Activated CD4-positive, CD25-positive, alpha-beta regulatory T cell treated with anti-CD3 and anti-CD28 coated beads, Interleukin-2, amount 50 U/mL, for 72 hours (primary cell): Measurements from ENCODE around the gene FARP1.
"Not testable (repeated sequence)": the region's sequence is repeated elsewhere in the genome, so short reads cannot be mapped to it uniquely, and the experiment has no call there.

ENCODE experiments used
- DNase-seq: peaks from one replicate; pipeline ENCODE4 v3.0.0; 2021

The FARP1 gene

GRCh38 chr13:98263841-98264240 lies 120.9 kb downstream of the FARP1 start:
- no peak for DNase-seq

- DNase-seq: no peak
Observed at GRCh38 chr13:98264877-98265276, 122.0 kb downstream of the FARP1 start.

GRCh38 chr13:98265692-98266551 lies 123.0 kb downstream of the FARP1 start:
- DNase-seq: no peak

- DNase-seq: no peak
Observed at GRCh38 chr13:98267080-98267912, 124.4 kb downstream of the FARP1 start.

GRCh38 chr13:98269386-98269785 lies 126.5 kb downstream of the FARP1 start:
- DNase-seq: no peak

GRCh38 chr13:98270819-98271218 lies 127.9 kb downstream of the FARP1 start:
- DNase-seq: no peak

- DNase-seq: not testable (repeated sequence)
Observed at GRCh38 chr13:98271646-98272045, 128.8 kb downstream of the FARP1 start.

GRCh38 chr13:98272549-98272948 lies 129.7 kb downstream of the FARP1 start:
- no peak for DNase-seq

- DNase-seq: no peak
Observed at GRCh38 chr13:98273067-98273823, 130.4 kb downstream of the FARP1 start.

GRCh38 chr13:98273824-98274742 lies 131.2 kb downstream of the FARP1 start:
- DNase-seq: no peak

GRCh38 chr13:98274921-98275487 lies 132.1 kb downstream of the FARP1 start:
- no peak for DNase-seq

- DNase-seq: no peak
Observed at GRCh38 chr13:98275681-98276171, 132.8 kb downstream of the FARP1 start.

- DNase-seq: no peak
Observed at GRCh38 chr13:98276486-98276885, 133.6 kb downstream of the FARP1 start.

GRCh38 chr13:98278068-98278724 lies 135.3 kb downstream of the FARP1 start:
- no peak for DNase-seq

GRCh38 chr13:98279473-98280175 lies 136.7 kb downstream of the FARP1 start:
- DNase-seq: no peak

GRCh38 chr13:98280176-98280510 lies 137.2 kb downstream of the FARP1 start:
- DNase-seq: no peak

GRCh38 chr13:98284679-98285078 lies 141.8 kb downstream of the FARP1 start:
- DNase-seq: no peak

GRCh38 chr13:98285317-98285716 lies 142.4 kb downstream of the FARP1 start:
- no peak for DNase-seq

- no peak for DNase-seq
Observed at GRCh38 chr13:98285852-98286594, 143.1 kb downstream of the FARP1 start.

GRCh38 chr13:98286799-98287198 lies 143.9 kb downstream of the FARP1 start:
- DNase-seq: no peak
